ENCODE measurements around the gene PRAC2. TPM values are rescaled to one million over a fixed set of nuclear protein-coding genes. Genes with fewer than 3 reads are reported as not detected.

The PRAC2 gene
- total and polyA plus RNA-seq, 2 experiments from 2014 or later, result not detected

DNA sequence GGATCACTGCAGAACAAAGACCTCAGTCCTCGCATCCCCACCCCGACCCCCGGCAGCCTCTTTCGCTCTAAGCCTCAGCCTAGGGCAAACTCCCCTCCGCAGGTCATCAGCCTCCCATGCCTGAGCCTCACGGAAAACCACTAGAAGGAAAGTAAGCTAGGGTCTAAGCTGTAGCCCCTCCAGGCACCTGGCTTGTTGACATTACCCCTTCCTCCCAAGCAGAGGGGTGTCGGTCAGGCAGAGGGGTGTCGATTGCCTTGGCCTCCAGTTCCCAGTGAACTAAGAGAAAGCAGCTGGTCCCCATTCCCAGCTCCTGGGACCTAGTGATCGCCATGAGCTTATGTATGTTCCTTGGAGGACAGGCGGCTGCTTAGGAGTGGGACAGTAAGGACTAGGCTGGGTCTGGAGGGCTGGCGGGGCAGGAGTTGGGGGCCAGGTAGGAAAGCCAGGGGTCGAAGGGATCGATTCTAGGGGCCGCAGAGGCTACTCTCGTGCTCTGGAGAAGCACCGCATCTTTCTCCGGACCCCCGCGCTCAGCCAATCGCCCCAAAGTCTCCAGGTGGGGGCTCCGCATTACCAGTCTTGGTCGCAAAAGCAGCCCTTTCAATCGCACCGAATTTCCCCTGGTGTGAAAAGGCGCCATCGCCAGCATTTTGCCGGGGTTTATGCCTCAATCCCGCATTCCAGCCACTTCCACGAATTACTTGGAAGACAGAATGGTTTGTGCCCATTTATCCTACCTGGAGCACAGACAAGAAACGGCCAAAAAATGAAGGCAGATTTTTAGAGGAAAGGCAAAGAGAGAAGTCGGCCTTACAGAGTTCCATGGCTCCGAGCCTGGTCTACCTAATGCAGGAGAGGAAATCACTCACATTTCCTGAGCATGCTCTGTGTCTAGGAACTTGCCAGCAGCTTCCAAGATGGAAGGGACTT, 26.9 kb downstream of the PRAC2 start:
- H3K4me1 ChIP-seq (ENCODE audit: insufficient read depth), result peaks cover 6% of the 10 kb centered on the region; the same call in 1 of the 2 replicates
- no peaks in the 10 kb centered on the region for H3F3A ChIP-seq (ENCODE audit: insufficient read depth)
- peaks cover 100% of the 10 kb centered on the region for H3K27me3 ChIP-seq (replicated peaks; ENCODE audit: insufficient read depth)
- no peaks in the 10 kb centered on the region for H4K20me1 ChIP-seq (ENCODE audit: insufficient read depth)
- H3K9me3 ChIP-seq (ENCODE audit: low read depth), result no peaks in the 10 kb centered on the region
- TF ChIP-seq EZH2 (IDR thresholded peaks at IDR 0.05; ENCODE audit: insufficient read depth, poor library complexity, severe bottlenecking), result peak; percentile 29
- TF ChIP-seq EZH2phosphoT487 (IDR thresholded peaks at IDR 0.05; ENCODE audit: insufficient read depth, low read depth), result no peak
- in situ Hi-C loops (cut with MboI), result no loop called here
- H3K4me3 ChIP-seq, result no peak overlapping the region
- DNase-seq, result no peak
- WGBS, 2 experiments (ENCODE audit: low coverage in 1 of 2, low lambda C conversion rate in 2 of 2, missing lambda C conversion rate in 2 of 2), result 12 to 18% methylated on average over 23 to 32 of the region's 32 CpGs
- H3K4me2 ChIP-seq (ENCODE audit: unreplicated experiment), result no peak overlapping the region
- H2AFZ ChIP-seq, result no peak overlapping the region
- H3K9me2 ChIP-seq (ENCODE audit: insufficient read depth), result no peaks in the 10 kb centered on the region
- H3K36me3 ChIP-seq (ENCODE audit: low read depth), result no peaks in the 10 kb centered on the region
- H3K79me2 ChIP-seq (ENCODE audit: insufficient read depth), result no peaks in the 10 kb centered on the region
- no peak overlapping the region for H3K9ac ChIP-seq
- H3K27ac ChIP-seq, result no peak overlapping the region

- no peaks in the 10 kb centered on the region for H3F3A ChIP-seq (ENCODE audit: insufficient read depth)
- 0 to 4% methylated on average over 3 of the region's 3 CpGs for WGBS, 2 experiments (ENCODE audit: low coverage in 1 of 2, low lambda C conversion rate in 2 of 2, missing lambda C conversion rate in 2 of 2)
- TF ChIP-seq EZH2 (IDR thresholded peaks at IDR 0.05; ENCODE audit: insufficient read depth, poor library complexity, severe bottlenecking) (no peak), EZH2phosphoT487 (IDR thresholded peaks at IDR 0.05; ENCODE audit: insufficient read depth, low read depth) (no peak)
- H3K27me3 ChIP-seq (replicated peaks; ENCODE audit: insufficient read depth), result peaks cover 100% of the 10 kb centered on the region
- H3K27ac ChIP-seq, result no peak overlapping the region
- H2AFZ ChIP-seq, result no peak overlapping the region
- H3K4me1 ChIP-seq (ENCODE audit: insufficient read depth), result peaks cover 6% of the 10 kb centered on the region; the same call in 1 of the 2 replicates
- H4K20me1 ChIP-seq (ENCODE audit: insufficient read depth), result no peaks in the 10 kb centered on the region
- H3K9ac ChIP-seq, result no peak overlapping the region
- no peak overlapping the region for H3K4me3 ChIP-seq
- no peaks in the 10 kb centered on the region for H3K36me3 ChIP-seq (ENCODE audit: low read depth)
- H3K9me2 ChIP-seq (ENCODE audit: insufficient read depth), result no peaks in the 10 kb centered on the region
- in situ Hi-C loops (cut with MboI), result no loop called here
- H3K9me3 ChIP-seq (ENCODE audit: low read depth), result no peaks in the 10 kb centered on the region
- H3K79me2 ChIP-seq (ENCODE audit: insufficient read depth), result no peaks in the 10 kb centered on the region
- no peak for DNase-seq
- H3K4me2 ChIP-seq (ENCODE audit: unreplicated experiment), result no peak overlapping the region
These were observed 28.2 kb downstream of the PRAC2 start for GRCh38 chr17:48751172-48751571.

DNA sequence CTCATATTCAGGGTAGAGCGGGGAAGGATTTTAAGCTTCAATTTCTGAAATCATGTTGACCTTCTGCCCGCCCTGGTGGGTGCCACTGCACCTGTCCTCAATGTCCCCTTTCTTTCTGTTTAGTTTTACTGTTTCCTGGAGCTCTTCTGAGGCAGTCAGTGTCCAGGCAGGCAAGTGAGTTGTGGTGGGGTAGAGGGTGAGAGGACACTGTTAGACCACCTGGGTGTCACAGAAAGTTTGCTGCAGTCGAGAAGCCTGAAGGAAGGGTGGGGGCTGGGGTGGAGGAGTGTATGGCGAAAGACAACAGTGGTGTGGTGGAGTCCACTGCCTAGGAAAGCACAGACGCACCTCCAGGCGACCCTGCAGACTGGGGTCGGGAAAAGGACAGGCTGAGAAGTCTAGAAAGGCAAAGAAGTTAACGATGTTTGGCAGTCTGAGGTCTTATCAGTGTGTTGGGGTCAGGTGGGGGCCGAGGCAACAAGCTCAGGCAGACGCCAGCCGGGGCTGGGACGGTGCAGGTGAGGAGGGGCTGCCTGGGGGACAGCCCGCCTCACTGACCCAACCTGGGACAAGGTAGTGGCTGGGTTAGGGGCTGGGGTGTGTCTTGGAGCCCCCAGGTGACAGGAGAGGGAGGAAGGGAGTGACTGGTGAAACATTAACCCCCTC, 28.9 kb downstream of the PRAC2 start:
- Histone ChIP-seq H3K4me2 (ENCODE audit: unreplicated experiment) (no peak overlapping the region), H3F3A (ENCODE audit: insufficient read depth) (no peaks in the 10 kb centered on the region), H3K4me1 (ENCODE audit: insufficient read depth) (peaks cover 6% of the 10 kb centered on the region; the same call in 1 of the 2 replicates), H3K9me2 (ENCODE audit: insufficient read depth) (no peaks in the 10 kb centered on the region), H3K9ac (no peak overlapping the region), H3K79me2 (ENCODE audit: insufficient read depth) (no peaks in the 10 kb centered on the region), H3K27me3 (replicated peaks; ENCODE audit: insufficient read depth) (peaks cover 97% of the 10 kb centered on the region), H3K4me3 (no peak overlapping the region), H3K9me3 (ENCODE audit: low read depth) (no peaks in the 10 kb centered on the region), H2AFZ (no peak overlapping the region), H4K20me1 (ENCODE audit: insufficient read depth) (no peaks in the 10 kb centered on the region), H3K36me3 (ENCODE audit: low read depth) (no peaks in the 10 kb centered on the region), H3K27ac (no peak overlapping the region)
- DNase-seq, result no peak
- in situ Hi-C loops (cut with MboI), result no loop called here
- TF ChIP-seq EZH2 (IDR thresholded peaks at IDR 0.05; ENCODE audit: insufficient read depth, poor library complexity, severe bottlenecking) (no peak), EZH2phosphoT487 (IDR thresholded peaks at IDR 0.05; ENCODE audit: insufficient read depth, low read depth) (no peak)
- whole genome bisulfite sequencing, 2 experiments (ENCODE audit: low coverage in 1 of 2, low lambda C conversion rate in 2 of 2, missing lambda C conversion rate in 2 of 2), result 9 to 10% methylated on average over 13 of the region's 13 CpGs

GRCh38 chr17:48752399-48753288, 29.7 kb downstream of the PRAC2 start:
- WGBS, 2 experiments (ENCODE audit: low coverage in 1 of 2, low lambda C conversion rate in 2 of 2, missing lambda C conversion rate in 2 of 2), result 10 to 12% methylated on average over 42 to 43 of the region's 43 CpGs
- H3K4me3 ChIP-seq, result no peak overlapping the region
- no peaks in the 10 kb centered on the region for H3K36me3 ChIP-seq (ENCODE audit: low read depth)
- H3K9me2 ChIP-seq (ENCODE audit: insufficient read depth), result no peaks in the 10 kb centered on the region
- H3K9me3 ChIP-seq (ENCODE audit: low read depth), result no peaks in the 10 kb centered on the region
- H3K27me3 ChIP-seq (replicated peaks; ENCODE audit: insufficient read depth), result peaks cover 94% of the 10 kb centered on the region
- no peaks in the 10 kb centered on the region for H3F3A ChIP-seq (ENCODE audit: insufficient read depth)
- TF ChIP-seq EZH2 (IDR thresholded peaks at IDR 0.05; ENCODE audit: insufficient read depth, poor library complexity, severe bottlenecking), result peak; percentile 75
- 0 out of 2 replicates have a peak, but pooled peaks have one; percentile 53 for TF ChIP-seq EZH2phosphoT487 (IDR thresholded peaks at IDR 0.05; ENCODE audit: insufficient read depth, low read depth)
- H3K9ac ChIP-seq, result no peak overlapping the region
- no peak overlapping the region for H2AFZ ChIP-seq
- H3K4me2 ChIP-seq (ENCODE audit: unreplicated experiment), result no peak overlapping the region
- no peaks in the 10 kb centered on the region for H4K20me1 ChIP-seq (ENCODE audit: insufficient read depth)
- DNase-seq, result no peak
- no peak overlapping the region for H3K27ac ChIP-seq
- H3K4me1 ChIP-seq (ENCODE audit: insufficient read depth), result peaks cover 6% of the 10 kb centered on the region; the same call in 1 of the 2 replicates
- in situ Hi-C loops (cut with MboI), result no loop called here
- no peaks in the 10 kb centered on the region for H3K79me2 ChIP-seq (ENCODE audit: insufficient read depth)

Measured in GM23248 (cell line).